ENCODE measurements around the gene POLE4.
A peak's percentile ranks its signal among the peaks of the same experiment; 100 is the strongest.

POLE4 gene

GRCh38 chr2:75003276-75003675 is 44.8 kb downstream of the POLE4 start:
- DNase-seq, result no peak

- no peak for DNase-seq
These were observed 45.3 kb downstream of the POLE4 start for GRCh38 chr2:75003773-75004172.

GRCh38 chr2:75006041-75006440 is 47.6 kb downstream of the POLE4 start:
- DNase-seq, result no peak

GRCh38 chr2:75007061-75007460 is 48.6 kb downstream of the POLE4 start:
- no peak for DNase-seq

GRCh38 chr2:75007819-75008218 is 49.4 kb downstream of the POLE4 start:
- DNase-seq, result peak; percentile 91

- no peak for DNase-seq
These were observed 52.1 kb downstream of the POLE4 start for GRCh38 chr2:75010571-75010970.

- DNase-seq, result no peak
These were observed 53.6 kb downstream of the POLE4 start for GRCh38 chr2:75012080-75012479.

GRCh38 chr2:75018162-75018561 is 59.7 kb downstream of the POLE4 start:
- no peak for DNase-seq

All from DMS79 (cell line).